Calu3 (cell line): ENCODE measurements around the gene PLEKHG3. TPM values are rescaled to one million over a fixed set of nuclear protein-coding genes. Genes with fewer than 3 reads are reported as not detected.

ENCODE experiments used
- BruUV-seq: library from RNA; stranded (reverse); fragments of 400-500 nt; replicated peaks from 2 replicates; lab custom pipeline; 2021; lab: Mats Ljungman, UMichigan
- CTCF ChIA-PET: fragments of 300-600 bp; sonication (Branson Sonifier 250); formaldehyde crosslinking; loops from one replicate; lab custom pipeline; 2022; ENCODE audit warnings: antibody characterized with exemption; lab: Charles Lee
- DNase-seq: peaks from one replicate; pipeline ENCODE4 v3.0.0; 2022
- H3K27ac Mint-ChIP-seq: one replicate; pipeline ENCODE4 v1.8.0; 2022; ENCODE audit warnings: mixed read lengths; ENCODE audit not compliant: unreplicated experiment
- H3K27me3 Mint-ChIP-seq: one replicate; pipeline ENCODE4 v1.8.0; 2022; ENCODE audit warnings: mixed read lengths; ENCODE audit not compliant: unreplicated experiment
- H3K36me3 Mint-ChIP-seq: one replicate; pipeline ENCODE4 v1.8.0; 2022; ENCODE audit warnings: mild to moderate bottlenecking, moderate library complexity, mixed read lengths; ENCODE audit not compliant: insufficient read depth, unreplicated experiment
- H3K4me1 Mint-ChIP-seq: one replicate; pipeline ENCODE4 v1.8.0; 2022; ENCODE audit warnings: mild to moderate bottlenecking, low read depth, mixed read lengths; ENCODE audit not compliant: unreplicated experiment
- H3K4me3 Mint-ChIP-seq: one replicate; pipeline ENCODE4 v1.8.0; 2022; ENCODE audit warnings: mild to moderate bottlenecking, low read depth, moderate library complexity, mixed read lengths; ENCODE audit not compliant: unreplicated experiment
- H3K9me3 Mint-ChIP-seq: one replicate; pipeline ENCODE4 v1.8.0; 2022; ENCODE audit warnings: low read depth, mixed read lengths; ENCODE audit not compliant: unreplicated experiment
- CTCF ChIP-seq: fragments of 200-600 bp; IDR thresholded peaks from one replicate; pipeline ENCODE4 v1.8.0; 2022; ENCODE audit warnings: antibody characterized with exemption; ENCODE audit not compliant: unreplicated experiment
- intact Hi-C: fragments of 100-400 bp; cut with micrococcal nuclease; formaldehyde crosslinking; loops from one replicate; pipeline ENCODE4 v1.10.0; 2022; ENCODE audit not compliant: unreplicated experiment
- total RNA-seq: library from RNA; stranded (reverse); gene quantifications from 2 replicates; pipeline ENCODE4 v1.2.3, GENCODE V29; 2022

The PLEKHG3 gene
- total RNA-seq, 1 experiment from 2014 or later = 39.0 TPM

- CTCF ChIA-PET = interaction anchor here (0.5 to 2.2 kb wide), 8 partner anchors 12 to 160 kb away, joined by 3 to 13 read pairs (median 4); partner anchors contain the start of genes PLEKHG3 and SPTB
Observed at GRCh38 chr14:64720131-64720576, 15.9 kb downstream of the PLEKHG3 start.

GRCh38 chr14:64721391-64721791 lies 17.2 kb downstream of the PLEKHG3 start:
- Mint-ChIP-seq H3K27me3 (no peaks in the 10 kb centered on the region), H3K4me1 (peaks cover 85% of the 10 kb centered on the region), H3K36me3 (peaks cover 26% of the 10 kb centered on the region), H3K4me3 (no peak overlapping the region), H3K9me3 (no peaks in the 10 kb centered on the region), H3K27ac (peak overlapping the region; percentile 88)
- intact Hi-C loops = no loop called here
- no peak for TF ChIP-seq CTCF
- CTCF ChIA-PET = interaction anchor here (2.2 kb wide), 1 partner anchor 22 kb away, joined by 13 read pairs; no protein-coding TSS in a partner anchor
- no TSS peak for BruUV-seq
- DNase-seq = no peak

More at GRCh38 chr14:64720131-64720576, 15.9 kb downstream of the PLEKHG3 start:
- peak overlapping the region; percentile 88 for H3K27ac Mint-ChIP-seq
- H3K4me3 Mint-ChIP-seq = peak overlapping the region; percentile 56
- H3K36me3 Mint-ChIP-seq = peaks cover 35% of the 10 kb centered on the region
- H3K9me3 Mint-ChIP-seq = no peaks in the 10 kb centered on the region
- H3K4me1 Mint-ChIP-seq = peaks cover 85% of the 10 kb centered on the region
- peak; percentile 71 for DNase-seq
- intact Hi-C loops = no loop called here
- no peak for TF ChIP-seq CTCF
- H3K27me3 Mint-ChIP-seq = no peaks in the 10 kb centered on the region
- BruUV-seq = no TSS peak

- BruUV-seq = no TSS peak
- DNase-seq = no peak
- no peaks in the 10 kb centered on the region for H3K27me3 Mint-ChIP-seq
- no peak overlapping the region for H3K27ac Mint-ChIP-seq
- no peaks in the 10 kb centered on the region for H3K9me3 Mint-ChIP-seq
- H3K4me3 Mint-ChIP-seq = no peak overlapping the region
- peaks cover 80% of the 10 kb centered on the region for H3K4me1 Mint-ChIP-seq
- no peak for TF ChIP-seq CTCF
- CTCF ChIA-PET = no interaction called here
- peaks cover 24% of the 10 kb centered on the region for H3K36me3 Mint-ChIP-seq
- intact Hi-C loops = no loop called here
Observed at GRCh38 chr14:64721899-64722298, 17.7 kb downstream of the PLEKHG3 start.

- no peak for TF ChIP-seq CTCF
- no TSS peak for BruUV-seq
- Mint-ChIP-seq H3K27me3 (no peaks in the 10 kb centered on the region), H3K4me1 (peaks cover 69% of the 10 kb centered on the region), H3K27ac (no peak overlapping the region), H3K36me3 (peaks cover 19% of the 10 kb centered on the region), H3K9me3 (no peaks in the 10 kb centered on the region), H3K4me3 (no peak overlapping the region)
- CTCF ChIA-PET = no interaction called here
- intact Hi-C loops = no loop called here
- no peak for DNase-seq
Observed at GRCh38 chr14:64722842-64723447, 18.7 kb downstream of the PLEKHG3 start.
